OCI-LY1 (cell line): Measurements from ENCODE around the gene PSAPL1.

Experiments
- H2AFZ ChIP-seq: fragments of 200-600 bp; sonication (generic), shearing (Covaris generic); 2 replicates; pipeline ENCODE4 v1.6.0; 2014; ENCODE audit warnings: antibody characterized with exemption, mild to moderate bottlenecking, low read length
- H3F3A ChIP-seq: fragments of 200-600 bp; sonication (generic), shearing (Covaris generic); 2 replicates; pipeline ENCODE4 v1.6.0; 2014; ENCODE audit warnings: mild to moderate bottlenecking, antibody characterized with exemption, low read length, moderate library complexity; ENCODE audit not compliant: insufficient read depth
- H3K27ac ChIP-seq: fragments of 200-600 bp; sonication (generic); 2 replicates; pipeline ENCODE4 v1.5.1; 2014; ENCODE audit warnings: low read length, mixed run types, mild to moderate bottlenecking, low read depth; ENCODE audit not compliant: poor library complexity, severe bottlenecking
- H3K27me3 ChIP-seq: fragments of 200-600 bp; sonication (generic); 2 replicates; pipeline ENCODE4 v1.6.0; 2014; ENCODE audit warnings: antibody characterized with exemption, mild to moderate bottlenecking, low read length, moderate library complexity; ENCODE audit not compliant: insufficient read depth
- H3K36me3 ChIP-seq: fragments of 200-600 bp; sonication (generic); 2 replicates; pipeline ENCODE4 v1.6.1; 2014; ENCODE audit warnings: mild to moderate bottlenecking, antibody characterized with exemption, low read length, moderate library complexity, mixed read lengths; ENCODE audit not compliant: insufficient read depth
- H3K4me1 ChIP-seq: fragments of 200-600 bp; sonication (generic); 2 replicates; pipeline ENCODE4 v1.5.1; 2014; ENCODE audit warnings: mild to moderate bottlenecking, low read length, moderate library complexity; ENCODE audit not compliant: insufficient read depth, severe bottlenecking
- H3K4me2 ChIP-seq: fragments of 200-600 bp; sonication (generic), shearing (Covaris generic); 2 replicates; pipeline ENCODE4 v1.6.1; 2014; ENCODE audit warnings: low read length
- H3K4me3 ChIP-seq: fragments of 200-600 bp; sonication (generic); 2 replicates; pipeline ENCODE4 v1.5.1; 2014; ENCODE audit warnings: low read length, low read depth, mild to moderate bottlenecking, mixed read lengths; ENCODE audit not compliant: poor library complexity, severe bottlenecking
- H3K79me2 ChIP-seq: fragments of 200-600 bp; shearing (Covaris generic); 2 replicates; pipeline ENCODE4 v1.6.1; 2016; ENCODE audit warnings: mixed run types, low read length, mixed read lengths; ENCODE audit not compliant: insufficient read depth
- H3K9ac ChIP-seq: fragments of 200-600 bp; sonication (generic), shearing (Covaris generic); 2 replicates; pipeline ENCODE4 v1.6.1; 2014; ENCODE audit warnings: mild to moderate bottlenecking, low read length, mixed read lengths
- H3K9me2 ChIP-seq: fragments of 200-600 bp; sonication (generic), shearing (Covaris generic); 2 replicates; pipeline ENCODE4 v1.6.1; 2014; ENCODE audit warnings: low read depth, mild to moderate bottlenecking, low read length, mixed read lengths
- H3K9me3 ChIP-seq: fragments of 200-600 bp; shearing (Covaris generic); 2 replicates; pipeline ENCODE4 v1.6.1; 2014; ENCODE audit warnings: low read length, mixed read lengths
- H4K20me1 ChIP-seq: fragments of 200-600 bp; sonication (generic), shearing (Covaris generic); 2 replicates; pipeline ENCODE4 v1.6.0; 2016; ENCODE audit warnings: mild to moderate bottlenecking, low read length; ENCODE audit not compliant: insufficient read depth
- CTCF ChIP-seq: fragments of 200-600 bp; sonication (generic), shearing (Covaris generic); IDR thresholded peaks from 2 replicates; pipeline ENCODE4 v1.5.1; 2017; ENCODE audit warnings: mild to moderate bottlenecking, antibody characterized with exemption, low read length, moderate library complexity, mixed read lengths
- EZH2 ChIP-seq: fragments of 200-600 bp; sonication (generic), shearing (Covaris generic); IDR thresholded peaks from 2 replicates; pipeline ENCODE4 v1.8.0; 2017; ENCODE audit warnings: borderline replicate concordance, mixed run types, mild to moderate bottlenecking, antibody characterized with exemption, low read length, moderate library complexity, mixed read lengths

The PSAPL1 gene

GRCh38 chr4:7430368-7430964 is 4.3 kb downstream of the PSAPL1 start:
- H3K36me3 ChIP-seq = no peaks in the 10 kb centered on the region
- TF ChIP-seq CTCF (no peak), EZH2 (no peak)
- no peaks in the 10 kb centered on the region for H3K79me2 ChIP-seq
- no peaks in the 10 kb centered on the region for H3K9me3 ChIP-seq
- H3K27ac ChIP-seq = no peak overlapping the region
- no peaks in the 10 kb centered on the region for H3K27me3 ChIP-seq
- no peaks in the 10 kb centered on the region for H4K20me1 ChIP-seq
- no peak overlapping the region for H3K4me2 ChIP-seq
- H2AFZ ChIP-seq = no peak overlapping the region
- H3K4me1 ChIP-seq = no peaks in the 10 kb centered on the region
- no peaks in the 10 kb centered on the region for H3K9me2 ChIP-seq
- no peak overlapping the region for H3K9ac ChIP-seq
- no peaks in the 10 kb centered on the region for H3F3A ChIP-seq
- no peak overlapping the region for H3K4me3 ChIP-seq

- H3K27me3 ChIP-seq = no peaks in the 10 kb centered on the region
- no peak overlapping the region for H3K9ac ChIP-seq
- H3K36me3 ChIP-seq = no peaks in the 10 kb centered on the region
- no peak overlapping the region for H2AFZ ChIP-seq
- no peaks in the 10 kb centered on the region for H4K20me1 ChIP-seq
- H3K4me3 ChIP-seq = no peak overlapping the region
- H3K9me3 ChIP-seq = no peaks in the 10 kb centered on the region
- no peak overlapping the region for H3K4me2 ChIP-seq
- no peak for TF ChIP-seq CTCF
- no peak for TF ChIP-seq EZH2
- no peaks in the 10 kb centered on the region for H3F3A ChIP-seq
- no peak overlapping the region for H3K27ac ChIP-seq
- H3K4me1 ChIP-seq = no peaks in the 10 kb centered on the region
- H3K9me2 ChIP-seq = no peaks in the 10 kb centered on the region
- no peaks in the 10 kb centered on the region for H3K79me2 ChIP-seq
These were observed 5.1 kb downstream of the PSAPL1 start for GRCh38 chr4:7429601-7430078.

DNA sequence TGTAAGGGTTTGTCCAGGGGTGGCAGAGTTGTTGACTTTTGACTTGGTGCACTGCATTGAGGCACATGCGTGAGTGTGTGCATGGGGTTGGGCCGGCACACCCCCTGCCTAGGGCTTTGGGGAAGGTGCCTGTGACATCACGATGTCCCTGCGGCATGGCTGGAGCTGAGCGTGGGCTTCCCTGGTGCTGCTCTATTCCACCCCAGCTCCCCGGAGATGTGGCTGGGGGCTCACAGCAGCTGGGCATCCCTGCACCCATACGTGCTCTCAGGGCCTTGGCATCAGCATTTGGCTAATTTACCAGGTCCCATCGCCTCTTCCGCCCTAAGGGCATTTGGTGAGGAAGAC is 5.7 kb downstream of the PSAPL1 start:
- Histone ChIP-seq H4K20me1 (no peaks in the 10 kb centered on the region), H3K4me2 (no peak overlapping the region), H3F3A (no peaks in the 10 kb centered on the region), H3K9me2 (no peaks in the 10 kb centered on the region), H3K9ac (no peak overlapping the region), H3K79me2 (no peaks in the 10 kb centered on the region), H2AFZ (no peak overlapping the region), H3K27me3 (no peaks in the 10 kb centered on the region), H3K36me3 (no peaks in the 10 kb centered on the region), H3K4me1 (no peaks in the 10 kb centered on the region), H3K9me3 (no peaks in the 10 kb centered on the region), H3K27ac (no peak overlapping the region), H3K4me3 (no peak overlapping the region)
- TF ChIP-seq CTCF (no peak), EZH2 (no peak)
